ENCODE measurements around the gene OR10AG1.

OR10AG1 gene

DNA sequence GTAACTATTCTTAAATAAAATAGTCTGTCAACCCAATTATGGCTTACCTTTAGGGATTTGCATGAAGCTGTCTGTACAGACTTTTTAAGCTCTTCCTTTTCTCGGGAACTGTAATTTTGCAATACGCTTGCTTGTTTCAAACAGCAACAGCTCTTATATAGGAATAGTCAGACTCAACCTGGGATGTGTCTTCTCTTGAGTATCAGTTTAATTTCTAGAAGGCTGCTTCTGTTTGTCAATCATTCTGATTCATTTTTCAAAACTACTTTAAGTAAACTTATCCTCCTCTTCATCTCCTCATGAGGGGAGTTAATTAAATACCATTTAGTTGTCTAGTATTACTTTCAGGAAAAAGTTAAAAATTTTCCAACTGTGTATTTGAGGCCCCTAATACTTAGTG lies at the start of gene OR10AG1:
OR10AG1 (minus strand) TSS at position 101 of the 400 bp plus-strand sequence; CDS start at position 63, 38 bp downstream.
- Histone ChIP-seq H4K20me1 (ENCODE audit: insufficient read depth, low read length, poor library complexity, severe bottlenecking) (no peaks in the 10 kb centered on the region), H3K4me1 (ENCODE audit: insufficient read depth, low read length, poor library complexity, severe bottlenecking) (no peaks in the 10 kb centered on the region), H2AFZ (ENCODE audit: low read length) (no peak within 1 kb of the TSS), H3F3A (ENCODE audit: low read depth) (no peaks in the 10 kb centered on the region), H3K9me2 (replicated peaks; ENCODE audit: low read depth, low read length) (no peaks in the 10 kb centered on the region), H3K4me2 (ENCODE audit: low read depth, low read length, poor library complexity, severe bottlenecking) (no peak within 1 kb of the TSS), H3K9me3 (ENCODE audit: insufficient read depth, low read depth, low read length) (no peaks in the 10 kb centered on the region), H3K9ac (ENCODE audit: low read depth, low read length, poor library complexity, severe bottlenecking) (no peak within 1 kb of the TSS), H3K36me3 (ENCODE audit: insufficient read depth, low read length) (no peaks in the 10 kb centered on the region), H3K79me2 (ENCODE audit: insufficient read depth, low read length) (no peaks in the 10 kb centered on the region), H3K4me3 (ENCODE audit: low read length, poor library complexity, severe bottlenecking) (no peak within 1 kb of the TSS), H3K27me3 (ENCODE audit: insufficient read depth, low read length, poor library complexity, severe bottlenecking) (no peaks in the 10 kb centered on the region)
- TF ChIP-seq CTCF (conservative IDR thresholded peaks at IDR 0.05; ENCODE audit: low read length) (no peak), EZH2phosphoT487 (IDR thresholded peaks at IDR 0.05; ENCODE audit: borderline replicate concordance) (no peak)

- Histone ChIP-seq H3K27me3 (ENCODE audit: insufficient read depth, low read length, poor library complexity, severe bottlenecking) (no peaks in the 10 kb centered on the region), H3K4me2 (ENCODE audit: low read depth, low read length, poor library complexity, severe bottlenecking) (no peak overlapping the region), H3K9me3 (ENCODE audit: insufficient read depth, low read depth, low read length) (0 out of 2 replicates have a peak, but pooled peaks cover 3% of the 10 kb centered on the region), H3K9me2 (replicated peaks; ENCODE audit: low read depth, low read length) (no peaks in the 10 kb centered on the region), H3K4me3 (ENCODE audit: low read length, poor library complexity, severe bottlenecking) (no peak overlapping the region), H4K20me1 (ENCODE audit: insufficient read depth, low read length, poor library complexity, severe bottlenecking) (no peaks in the 10 kb centered on the region), H2AFZ (ENCODE audit: low read length) (no peak overlapping the region), H3K9ac (ENCODE audit: low read depth, low read length, poor library complexity, severe bottlenecking) (no peak overlapping the region), H3K4me1 (ENCODE audit: insufficient read depth, low read length, poor library complexity, severe bottlenecking) (no peaks in the 10 kb centered on the region), H3K79me2 (ENCODE audit: insufficient read depth, low read length) (no peaks in the 10 kb centered on the region), H3F3A (ENCODE audit: low read depth) (no peaks in the 10 kb centered on the region), H3K36me3 (ENCODE audit: insufficient read depth, low read length) (no peaks in the 10 kb centered on the region)
- TF ChIP-seq EZH2phosphoT487 (IDR thresholded peaks at IDR 0.05; ENCODE audit: borderline replicate concordance): no peak
- no peak for TF ChIP-seq CTCF (conservative IDR thresholded peaks at IDR 0.05; ENCODE audit: low read length)
Observed at GRCh38 chr11:56013805-56014204, 44.1 kb upstream of the OR10AG1 start.

DNA sequence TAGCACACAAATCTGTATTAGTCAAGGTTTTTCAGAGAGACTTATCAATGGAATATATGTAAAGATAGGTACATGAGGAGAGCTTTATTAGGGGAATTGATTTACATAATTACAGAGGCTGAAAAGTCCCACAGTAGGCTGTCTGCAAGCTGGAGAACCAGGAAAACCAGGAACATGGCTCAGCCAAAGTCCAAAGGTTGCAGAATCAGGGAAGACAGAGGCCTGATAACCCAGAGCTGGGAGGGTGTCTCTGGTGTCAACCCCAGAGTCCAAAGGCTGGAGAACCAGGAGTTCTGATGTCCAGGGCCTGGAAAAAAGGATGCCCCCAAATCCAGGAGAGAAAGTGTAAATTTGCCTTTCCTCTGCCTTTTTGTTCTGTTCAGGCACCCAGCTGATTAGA lies 41.0 kb upstream of the OR10AG1 start:
- no peaks in the 10 kb centered on the region for H3K4me1 ChIP-seq (ENCODE audit: insufficient read depth, low read length, poor library complexity, severe bottlenecking)
- H3K36me3 ChIP-seq (ENCODE audit: insufficient read depth, low read length): no peaks in the 10 kb centered on the region
- no peaks in the 10 kb centered on the region for H3K79me2 ChIP-seq (ENCODE audit: insufficient read depth, low read length)
- no peak overlapping the region for H2AFZ ChIP-seq (ENCODE audit: low read length)
- H3K27me3 ChIP-seq (ENCODE audit: insufficient read depth, low read length, poor library complexity, severe bottlenecking): no peaks in the 10 kb centered on the region
- H3K9ac ChIP-seq (ENCODE audit: low read depth, low read length, poor library complexity, severe bottlenecking): no peak overlapping the region
- no peak overlapping the region for H3K4me3 ChIP-seq (ENCODE audit: low read length, poor library complexity, severe bottlenecking)
- no peaks in the 10 kb centered on the region for H3F3A ChIP-seq (ENCODE audit: low read depth)
- H3K4me2 ChIP-seq (ENCODE audit: low read depth, low read length, poor library complexity, severe bottlenecking): no peak overlapping the region
- H3K9me2 ChIP-seq (replicated peaks; ENCODE audit: low read depth, low read length): no peaks in the 10 kb centered on the region
- H4K20me1 ChIP-seq (ENCODE audit: insufficient read depth, low read length, poor library complexity, severe bottlenecking): no peaks in the 10 kb centered on the region
- no peak for TF ChIP-seq CTCF (conservative IDR thresholded peaks at IDR 0.05; ENCODE audit: low read length)
- TF ChIP-seq EZH2phosphoT487 (IDR thresholded peaks at IDR 0.05; ENCODE audit: borderline replicate concordance): no peak
- H3K9me3 ChIP-seq (ENCODE audit: insufficient read depth, low read depth, low read length): 0 out of 2 replicates have a peak, but pooled peaks cover 3% of the 10 kb centered on the region
